Fibroblast of skin of left biceps (primary cell): ENCODE measurements around the gene CLDN34.

ENCODE experiments used
- DNase-seq, 2 experiments: peaks; one replicate each; pipeline ENCODE4 v3.0.0-alpha.2; 2013; ENCODE audit warnings: low read depth in 2 of 2

CLDN34 gene

DNA sequence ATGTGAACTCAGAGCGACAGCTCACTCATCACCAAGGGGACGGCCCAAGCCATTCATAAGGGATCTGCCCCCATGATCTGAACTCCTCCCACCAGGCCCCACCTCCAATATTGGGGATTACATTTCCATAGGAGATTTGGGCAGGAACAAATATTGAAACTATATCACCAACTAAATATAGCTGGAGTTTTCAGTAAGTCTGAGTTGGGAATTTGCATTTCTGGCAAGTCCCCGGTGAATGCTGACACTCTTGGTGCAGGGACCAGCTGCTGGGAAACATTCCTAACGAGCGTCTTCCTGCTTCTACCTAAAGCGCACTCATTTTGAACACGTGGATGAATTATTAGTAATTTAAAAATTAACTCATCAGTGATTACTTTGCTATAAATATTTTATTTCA lies 13.2 kb downstream of the CLDN34 start:
- DNase-seq, result no peak

DNA sequence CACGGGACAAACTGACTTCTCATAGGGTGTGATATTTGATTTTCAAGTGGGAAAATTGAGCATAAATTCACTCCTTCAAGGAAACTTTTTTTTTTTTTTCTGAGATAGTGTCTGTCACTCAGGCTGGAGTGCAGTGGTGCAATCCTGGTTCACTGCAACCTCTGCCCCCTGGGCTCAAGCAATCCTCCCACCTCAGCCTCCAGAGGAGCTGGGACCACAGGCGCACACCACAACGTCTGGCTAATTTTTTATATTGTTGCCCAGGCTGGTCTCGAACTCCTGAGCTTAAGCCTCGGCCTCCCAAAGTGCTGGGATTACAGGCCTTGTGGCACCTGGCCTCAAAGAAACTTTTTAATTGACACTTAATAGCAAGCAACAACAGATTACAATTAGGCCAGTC lies 13.8 kb downstream of the CLDN34 start:
- no peak for DNase-seq

DNA sequence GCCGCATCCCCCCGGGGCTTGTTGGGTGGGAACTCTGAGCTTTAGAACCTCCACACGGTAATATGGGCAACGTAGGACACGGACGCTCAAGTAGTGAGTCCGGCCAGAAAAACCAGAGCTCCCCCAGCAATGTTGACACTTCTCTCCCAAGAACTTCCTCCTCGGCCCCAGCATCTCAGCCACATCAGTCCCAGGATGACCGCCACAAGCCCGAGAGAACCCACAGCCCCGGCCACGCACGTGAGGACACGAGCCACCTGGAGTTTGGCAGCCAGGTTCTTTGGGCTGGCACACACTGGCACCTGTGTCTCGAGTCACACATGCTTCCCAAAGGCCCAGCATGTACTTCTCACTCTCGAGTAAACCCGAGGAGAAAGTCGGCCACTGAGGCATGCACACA lies 16.3 kb downstream of the CLDN34 start:
- no peak for DNase-seq

DNA sequence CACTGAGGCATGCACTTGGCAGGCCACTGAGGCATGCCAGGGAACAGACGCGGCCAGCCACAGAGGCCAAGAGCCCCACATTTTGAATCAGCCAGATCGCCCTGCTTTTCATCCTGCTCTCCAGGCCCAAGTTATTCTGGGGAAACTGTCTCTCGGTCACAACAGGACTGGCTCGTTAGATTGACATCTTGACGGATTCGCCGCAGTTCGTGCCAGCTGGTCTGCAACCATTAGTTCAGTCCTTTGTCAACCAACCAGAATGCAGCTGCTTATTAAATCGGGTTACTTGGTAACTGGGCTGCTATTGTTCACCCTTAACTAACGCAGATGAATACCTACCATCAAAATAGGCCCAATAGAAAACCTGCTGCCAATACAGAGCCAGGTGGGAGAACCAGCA lies 16.7 kb downstream of the CLDN34 start:
- DNase-seq, result no peak

DNA sequence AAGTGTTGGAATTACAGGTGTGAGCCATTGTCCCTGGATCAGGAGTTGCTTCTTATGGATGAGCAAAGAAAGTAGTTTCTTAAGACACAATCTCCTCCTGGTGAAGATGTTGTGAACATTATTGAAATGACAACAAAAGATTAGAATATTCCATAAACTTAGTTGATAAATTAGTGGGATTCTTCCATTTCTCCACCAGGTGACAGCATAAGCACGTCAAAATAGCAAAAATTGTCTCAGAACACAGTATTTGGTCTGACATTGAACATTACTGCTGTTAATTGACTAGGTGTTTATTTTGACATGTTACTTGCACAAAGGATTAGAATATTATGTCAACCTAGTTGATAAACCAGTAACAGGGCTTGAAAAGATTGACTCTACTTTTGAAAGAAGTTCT lies 21.6 kb downstream of the CLDN34 start:
- DNase-seq, result no peak

DNA sequence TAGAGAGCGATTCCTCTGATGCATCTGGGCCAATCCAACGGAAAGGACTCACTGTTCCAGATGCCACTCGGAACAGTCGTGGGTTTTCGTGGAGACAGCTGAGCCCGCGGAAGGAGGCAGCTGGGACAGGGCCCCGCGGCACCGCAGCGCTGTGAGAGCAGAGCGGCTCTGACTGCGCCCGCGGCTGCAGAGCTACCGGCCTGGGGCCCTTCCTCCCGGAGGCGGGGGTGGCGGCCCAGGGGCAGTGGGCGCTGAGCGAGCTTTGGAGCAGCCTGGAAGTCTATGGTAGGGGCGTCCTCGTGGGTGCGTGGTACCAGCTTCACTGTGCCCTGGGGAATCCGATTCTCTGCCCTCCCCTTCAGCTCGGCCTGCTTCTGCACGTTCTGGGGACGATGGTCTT lies 24.9 kb downstream of the CLDN34 start:
- no peak for DNase-seq

DNA sequence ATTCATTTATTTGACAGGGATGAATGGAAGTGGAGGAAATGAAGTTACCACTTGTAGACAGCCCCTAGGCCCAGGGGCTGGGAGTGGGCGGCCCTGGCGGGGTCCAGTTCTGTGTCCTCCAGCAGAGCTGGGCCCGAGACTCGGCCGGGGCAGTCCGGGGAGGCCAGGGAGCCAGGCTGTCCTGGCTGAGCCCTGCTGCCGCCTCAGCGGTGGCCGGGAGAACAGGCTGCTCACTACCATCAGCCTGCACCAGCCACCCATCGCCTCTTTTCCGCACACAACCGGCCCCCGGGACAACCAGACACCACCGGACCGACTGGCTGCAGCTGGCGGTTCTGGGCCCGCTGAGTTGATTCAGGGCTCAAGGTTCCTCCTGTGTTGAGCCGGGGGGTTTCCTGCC lies 25.6 kb downstream of the CLDN34 start:
- no peak for DNase-seq

DNA sequence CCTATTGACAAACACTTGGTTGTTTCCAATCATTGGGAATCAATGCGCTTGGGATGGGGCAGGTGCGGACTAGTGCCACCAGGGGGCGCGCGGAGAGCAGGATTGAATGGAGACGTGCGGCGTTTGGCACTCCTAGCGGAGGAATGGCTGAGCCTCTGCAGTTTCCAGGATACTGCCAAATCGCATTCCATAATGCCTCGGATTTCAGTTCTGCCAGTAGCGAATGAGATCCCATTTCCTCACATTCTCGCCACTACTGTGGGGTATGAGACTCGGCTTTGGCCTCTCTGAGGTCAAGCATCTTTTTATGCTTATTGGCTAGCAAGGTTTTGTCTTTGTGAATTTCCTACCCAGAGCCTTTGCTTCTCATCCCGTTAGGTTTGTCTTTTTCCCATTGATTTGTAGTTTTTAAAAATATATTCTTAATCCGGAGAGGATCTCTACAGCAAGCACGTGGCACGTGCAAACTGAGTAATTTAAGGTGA lies 28.7 kb downstream of the CLDN34 start:
- peak; percentile 32 to 45 for DNase-seq

DNA sequence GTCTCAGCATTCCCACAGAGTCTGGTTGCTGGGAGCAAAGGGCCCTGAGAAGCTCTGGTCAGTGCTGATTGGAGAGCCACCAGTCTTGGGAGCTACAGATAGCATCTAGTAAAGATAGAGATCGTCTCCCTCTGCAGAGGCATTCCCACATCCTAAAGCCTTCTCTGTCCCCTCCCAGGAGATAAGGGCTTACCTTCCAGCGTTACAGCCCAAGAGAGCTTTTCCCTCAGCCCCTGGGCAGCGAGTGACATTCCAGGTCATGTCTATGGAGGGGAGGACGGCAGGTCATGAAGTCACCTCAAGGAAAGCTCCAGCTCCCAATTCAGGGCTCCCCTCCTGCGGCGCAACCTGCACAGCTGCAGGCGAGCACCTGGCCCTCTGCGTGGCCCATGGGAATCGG lies 29.9 kb downstream of the CLDN34 start:
- no peak for DNase-seq

DNA sequence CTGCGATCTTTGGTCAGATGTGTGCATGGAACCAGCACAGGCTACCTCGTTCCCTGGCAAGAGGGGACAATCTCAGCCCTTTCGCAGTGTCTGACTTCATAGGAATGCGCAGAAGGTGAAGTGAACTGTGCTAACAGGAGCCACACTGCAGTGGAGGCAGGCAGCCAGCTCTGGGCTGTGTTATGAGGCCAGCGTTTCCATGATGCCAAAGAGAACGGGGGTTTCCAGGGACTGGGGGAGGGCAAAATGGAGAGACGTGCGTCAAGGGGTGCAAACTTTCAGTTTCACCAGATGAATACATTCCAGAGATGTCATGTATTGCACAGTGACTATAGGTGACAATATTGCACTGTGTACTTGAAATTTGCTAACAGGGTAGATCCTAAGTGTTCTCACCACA lies 30.4 kb downstream of the CLDN34 start:
- no peak for DNase-seq

DNA sequence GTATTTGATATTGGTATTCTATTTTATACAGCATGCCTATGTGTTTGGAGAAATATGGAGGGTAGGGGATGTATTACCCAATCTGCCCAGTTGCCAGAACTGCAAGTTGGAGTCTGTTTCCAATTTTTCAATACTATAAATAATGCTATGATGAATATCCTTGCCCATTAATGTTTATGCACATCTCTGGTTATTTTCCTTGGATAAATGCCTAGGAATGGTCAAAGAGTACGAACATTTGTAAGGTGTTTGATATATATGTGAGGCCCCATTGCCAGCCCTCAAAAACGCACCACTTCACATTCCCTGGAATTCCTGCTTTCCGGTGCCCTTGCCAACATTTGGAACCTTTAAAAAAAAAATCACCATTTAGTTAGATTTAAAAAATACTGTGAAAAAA lies 34.3 kb downstream of the CLDN34 start:
- DNase-seq, result peak in 1 of 2 experiments; percentile 49

DNA sequence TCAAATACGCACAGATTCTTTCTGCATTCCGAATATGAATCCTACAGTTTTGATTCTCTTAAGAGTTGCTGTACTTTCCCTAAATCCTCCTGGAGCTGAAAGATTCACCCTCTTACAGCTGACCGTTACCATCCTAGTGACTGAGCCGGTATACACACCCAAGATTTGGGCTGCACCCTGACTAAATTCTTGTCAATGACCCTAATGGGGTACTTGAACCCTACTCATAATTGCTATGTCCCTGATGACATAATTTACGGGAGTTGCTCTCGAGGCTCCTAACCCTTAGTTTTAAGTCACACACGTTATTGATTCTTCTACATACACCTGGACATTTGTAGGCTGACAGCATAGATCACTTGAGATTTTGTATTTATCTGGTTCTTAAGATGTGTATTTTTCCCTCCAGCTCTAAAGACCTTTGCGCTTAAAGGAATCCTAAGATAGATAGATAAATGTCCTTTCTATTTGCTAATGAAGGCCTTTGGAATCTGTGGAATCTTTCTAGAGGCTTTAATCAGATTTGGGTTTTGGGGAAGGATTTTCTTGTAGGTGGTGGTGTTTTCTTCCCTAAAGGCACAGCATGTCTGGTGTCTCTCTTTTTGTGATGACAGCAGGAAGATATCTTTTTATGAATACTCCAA lies 37.8 kb downstream of the CLDN34 start:
- no peak for DNase-seq

DNA sequence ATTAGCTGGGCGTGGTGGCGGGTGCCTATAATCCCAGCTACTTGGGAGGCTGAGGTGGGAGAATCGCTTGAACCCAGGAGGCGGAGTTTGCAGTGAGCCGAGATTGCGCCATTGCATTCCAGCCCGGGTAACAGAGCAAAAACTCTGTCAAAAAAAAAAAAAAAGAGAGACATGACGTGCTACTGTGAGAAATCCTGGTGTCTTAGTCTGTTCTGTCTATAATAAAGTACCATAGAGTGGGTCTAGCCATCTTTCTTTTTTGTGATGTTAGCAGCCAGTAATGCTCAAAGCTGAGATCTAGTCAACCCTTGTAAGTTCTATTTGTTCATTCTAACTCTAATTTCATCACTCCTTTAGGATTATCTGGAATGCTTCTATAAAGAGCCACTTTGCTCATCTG lies 38.9 kb downstream of the CLDN34 start:
- DNase-seq, result no peak

DNA sequence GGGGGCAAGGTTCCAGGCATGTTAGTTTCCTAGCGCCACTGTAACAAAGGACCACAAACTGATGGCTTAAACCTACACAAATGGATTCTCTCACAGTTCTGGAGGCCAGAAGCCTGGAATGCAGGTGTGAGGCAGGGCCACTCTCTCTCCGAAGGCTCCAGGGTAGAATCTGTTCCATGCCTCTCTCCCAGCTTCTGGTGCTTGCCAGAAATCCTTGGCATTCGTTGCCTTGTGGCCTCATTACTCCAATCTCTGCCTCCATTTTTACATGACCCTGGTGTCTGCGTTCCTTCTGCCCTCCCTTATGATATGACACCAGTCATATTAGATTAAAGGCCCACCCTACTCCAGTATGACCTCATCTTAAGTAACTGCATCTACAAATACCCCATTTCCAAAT lies 39.6 kb downstream of the CLDN34 start:
- no peak for DNase-seq

DNA sequence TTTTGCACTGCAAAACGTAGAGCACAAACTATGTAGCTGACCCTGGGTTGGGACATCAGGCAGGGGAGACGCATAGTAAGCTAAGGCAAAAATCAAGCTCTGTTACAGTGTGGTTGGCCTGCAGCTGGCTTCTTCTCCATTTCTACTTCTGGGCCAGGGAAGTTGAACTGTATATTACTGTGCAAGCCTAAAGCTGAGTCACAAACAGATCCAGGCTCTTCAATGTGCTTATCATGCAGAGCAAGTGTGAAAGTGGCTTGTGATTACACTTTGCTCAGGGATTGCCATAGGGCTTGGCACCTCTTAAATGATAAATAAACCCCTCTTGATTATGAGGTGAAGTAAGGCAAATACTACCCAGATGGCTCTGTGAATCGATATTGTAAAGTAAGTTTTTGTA lies 40.5 kb downstream of the CLDN34 start:
- no peak for DNase-seq

DNA sequence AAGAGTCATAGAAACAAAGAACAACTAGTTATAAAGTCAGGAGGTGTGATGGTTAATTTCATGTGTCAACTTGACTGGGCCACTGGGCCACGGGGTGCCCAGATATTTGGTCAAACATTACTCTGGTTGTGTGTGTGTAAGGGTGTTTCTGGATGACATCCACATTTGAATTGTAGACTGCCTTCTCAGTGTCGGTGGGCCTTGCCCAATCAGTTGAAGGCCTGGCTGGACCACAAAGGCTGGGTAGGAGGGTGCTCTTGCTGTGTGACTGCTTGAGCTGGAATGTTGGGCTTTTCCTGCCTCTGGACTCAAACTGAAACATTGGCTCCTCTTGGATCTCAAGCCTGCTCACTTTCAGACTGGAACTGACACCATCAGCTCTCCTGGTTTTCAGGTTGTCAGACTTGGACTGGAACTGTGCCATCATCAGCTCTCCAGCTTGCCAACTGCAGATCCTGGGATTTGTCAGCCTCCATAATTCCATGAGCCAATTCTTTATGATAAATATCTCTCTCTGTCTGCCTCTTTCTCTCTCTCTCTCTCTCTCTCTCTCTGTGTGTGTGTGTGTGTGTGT lies 41.4 kb downstream of the CLDN34 start:
- no peak for DNase-seq

DNA sequence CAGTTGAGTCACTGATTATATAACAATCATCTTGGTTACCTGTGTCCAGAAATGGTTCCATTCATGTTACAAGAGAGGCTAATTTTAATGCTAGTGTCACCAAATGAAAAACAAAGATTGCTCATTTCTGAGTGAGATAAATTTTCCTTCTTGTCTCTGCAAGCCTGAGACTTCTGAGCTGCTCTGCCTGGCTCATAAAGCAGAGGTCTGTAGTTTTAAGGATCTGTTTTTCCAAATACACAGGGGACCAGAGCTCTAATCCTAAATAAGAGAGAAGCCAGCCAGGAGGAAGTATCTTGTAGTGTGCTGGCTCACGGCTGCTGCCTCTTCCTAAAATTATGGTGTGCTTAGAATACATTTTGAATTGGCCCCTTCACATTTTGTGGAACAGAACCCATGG lies 42.6 kb downstream of the CLDN34 start:
- DNase-seq, result no peak

DNA sequence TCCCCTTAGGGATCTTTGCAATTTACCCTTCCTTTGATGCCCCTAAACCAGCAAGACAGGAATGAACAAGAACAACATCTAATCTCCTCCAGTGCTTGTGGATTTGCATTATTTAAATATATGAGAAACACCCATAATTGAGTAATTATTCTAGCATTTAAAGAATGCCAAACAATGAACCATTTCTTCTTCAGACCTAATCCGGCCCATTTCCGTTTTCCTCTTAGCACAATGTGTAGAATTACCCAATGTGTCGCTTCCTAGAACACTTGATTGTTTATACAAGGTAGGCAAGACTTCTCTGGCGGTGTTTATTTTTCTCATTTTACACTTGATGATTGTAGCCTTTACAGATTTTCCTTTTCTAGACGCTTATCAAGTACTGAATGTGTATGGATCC lies 43.5 kb downstream of the CLDN34 start:
- no peak for DNase-seq

DNA sequence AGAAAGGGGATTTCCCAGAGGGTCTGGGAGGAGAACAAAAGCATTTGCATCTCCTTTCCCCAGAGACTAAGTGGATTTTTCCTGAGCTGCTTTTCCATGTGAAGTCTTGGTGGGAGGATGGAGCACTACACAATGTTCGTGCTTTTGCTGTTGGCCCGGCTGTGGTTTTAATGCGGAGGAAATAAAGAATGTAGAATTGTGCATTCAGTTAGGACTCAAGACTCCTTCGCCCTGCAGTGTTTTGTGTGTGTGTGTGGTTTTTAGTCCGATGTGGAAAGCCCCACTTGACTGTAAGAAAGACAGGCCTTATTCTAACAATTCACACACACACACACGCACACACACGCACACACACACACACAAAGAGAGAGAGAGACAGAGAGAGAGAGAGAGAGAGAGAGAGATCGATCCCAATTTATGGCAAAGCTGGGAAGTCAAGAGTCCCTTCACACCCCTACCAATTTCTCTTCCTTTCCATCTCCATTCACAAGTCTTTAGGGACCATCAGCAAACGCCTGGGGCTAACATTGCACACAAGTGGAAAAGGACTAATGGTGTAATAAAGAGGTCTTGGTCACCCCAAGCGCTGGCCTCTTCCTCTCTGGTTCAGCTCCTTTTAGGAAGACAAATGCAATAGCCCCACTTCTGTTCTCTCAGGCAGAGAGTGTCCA lies 44.2 kb downstream of the CLDN34 start:
- DNase-seq, result no peak

DNA sequence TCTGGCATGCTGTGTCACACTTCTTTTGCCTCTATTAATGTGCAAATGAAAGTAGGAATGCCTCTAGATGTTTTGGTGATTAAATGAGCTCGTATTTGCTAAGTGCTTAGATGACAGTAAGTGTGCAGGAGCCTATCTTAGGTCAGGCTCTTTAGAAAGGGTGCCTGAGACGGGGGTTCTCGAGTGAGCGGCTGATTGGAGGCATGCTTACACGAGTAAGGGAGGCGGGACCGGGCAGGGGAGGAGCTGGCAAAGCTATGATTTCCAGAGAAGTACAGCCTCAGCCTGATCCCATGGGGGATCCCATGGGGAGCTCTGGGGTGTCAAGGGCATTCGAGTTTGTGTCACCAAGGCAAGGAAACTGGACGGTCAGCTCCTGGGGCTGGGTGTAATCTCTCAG lies 44.8 kb downstream of the CLDN34 start:
- DNase-seq, result no peak

DNA sequence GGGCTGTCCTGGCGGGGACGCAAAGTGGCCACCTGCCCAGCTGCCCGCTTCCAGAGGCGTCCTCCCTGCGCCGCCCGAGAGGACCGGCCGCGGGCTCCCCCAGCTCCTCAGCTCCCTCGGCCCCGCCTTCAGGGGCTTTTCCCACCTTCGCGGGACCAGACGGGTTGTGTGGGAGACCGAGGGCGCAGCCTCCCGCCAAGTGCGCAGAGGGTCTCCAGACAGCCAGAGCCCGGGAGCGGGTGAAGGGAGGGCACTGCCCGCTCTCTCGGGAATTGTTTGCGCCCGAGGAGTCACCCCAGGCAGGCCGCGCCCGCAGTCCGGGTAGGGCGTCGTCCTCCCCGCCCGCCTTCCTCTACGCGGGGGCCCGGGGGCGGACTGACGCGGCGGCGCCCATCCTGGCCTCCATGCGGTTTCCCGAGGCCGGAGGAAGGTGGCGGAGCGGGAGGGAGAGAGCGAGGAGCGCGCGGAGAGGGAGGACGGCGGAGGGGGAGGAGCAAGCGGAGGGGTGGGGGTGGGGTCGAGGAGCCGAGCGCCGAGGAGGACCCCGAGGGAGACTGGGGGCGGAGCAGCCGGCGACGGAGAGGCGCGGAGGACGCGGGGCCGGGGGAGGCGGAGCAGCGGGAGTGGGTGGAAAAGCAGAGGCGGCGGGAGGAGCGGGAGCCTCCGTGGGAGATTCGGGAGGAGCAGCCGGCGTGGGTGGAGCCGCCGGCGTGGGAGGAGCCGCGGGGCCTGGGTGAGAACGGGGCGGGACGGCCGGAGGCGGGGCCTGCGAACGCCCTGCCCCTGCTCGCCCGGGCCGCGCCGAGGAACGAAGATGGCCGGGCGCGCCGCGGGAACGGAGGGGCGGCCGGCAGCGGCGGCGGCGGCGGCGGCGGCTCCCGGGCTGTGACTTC lies 47.5 kb downstream of the CLDN34 start:
- peak; percentile 74 to 80 for DNase-seq

DNA sequence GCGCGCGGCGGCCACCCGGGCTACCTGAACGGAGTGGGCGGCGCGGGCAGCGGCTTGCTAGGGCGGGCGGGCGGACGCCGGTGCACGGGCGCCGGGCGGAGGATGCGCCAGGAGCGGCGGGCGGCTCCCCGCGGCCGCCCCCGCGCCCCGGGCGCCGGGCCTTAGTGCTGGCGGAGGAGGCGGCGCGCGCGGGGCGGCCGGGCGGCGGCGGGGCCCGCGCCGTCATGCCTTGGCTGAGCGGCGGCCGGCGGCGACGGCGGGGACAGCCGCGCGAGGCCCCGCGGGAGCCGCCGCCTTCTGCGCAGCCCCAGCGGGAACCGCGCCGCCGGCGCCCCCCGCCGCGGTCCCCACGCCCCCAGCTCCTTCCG lies 48.2 kb downstream of the CLDN34 start:
- DNase-seq, result no peak
